HG02763 (cell line): ENCODE results near the gene AATF.

Source experiments
- ATAC-seq: cut with Tn5 transposase; IDR thresholded peaks from one replicate; pipeline ENCODE4 v1.9.1; 2021; ENCODE audit warnings: mild to moderate bottlenecking, moderate library complexity; ENCODE audit not compliant: unreplicated experiment

The AATF gene

GRCh38 chr17:36941265-36942010 is 7.3 kb upstream of the AATF start:
- no peak for ATAC-seq

- ATAC-seq = no peak
These were observed 6.6 kb upstream of the AATF start for GRCh38 chr17:36942019-36942599.

- no peak for ATAC-seq
These were observed 6.1 kb upstream of the AATF start for GRCh38 chr17:36942631-36943125.

GRCh38 chr17:36943250-36944191 is 5.2 kb upstream of the AATF start:
- no peak for ATAC-seq

GRCh38 chr17:36944553-36944952 is 4.2 kb upstream of the AATF start:
- no peak for ATAC-seq

- ATAC-seq = no peak
These were observed 3.6 kb upstream of the AATF start for GRCh38 chr17:36945140-36945539.

GRCh38 chr17:36945959-36946725 is 2.6 kb upstream of the AATF start:
- no peak for ATAC-seq

- ATAC-seq = no peak
These were observed 2.0 kb upstream of the AATF start for GRCh38 chr17:36946726-36947091.

- ATAC-seq = no peak
These were observed 635 bp upstream of the AATF start for GRCh38 chr17:36947922-36948716.

- ATAC-seq = no peak
These were observed 740 bp downstream of the AATF start for GRCh38 chr17:36949461-36949927.

GRCh38 chr17:36950027-36950426 is 1.3 kb downstream of the AATF start:
- ATAC-seq = no peak

- ATAC-seq = no peak
These were observed 2.5 kb downstream of the AATF start for GRCh38 chr17:36951084-36951789.

- no peak for ATAC-seq
These were observed 22.8 kb downstream of the AATF start for GRCh38 chr17:36971508-36971907.

- ATAC-seq = no peak
These were observed 23.5 kb downstream of the AATF start for GRCh38 chr17:36972186-36972700.

- ATAC-seq = no peak
These were observed 24.2 kb downstream of the AATF start for GRCh38 chr17:36972905-36973304.

GRCh38 chr17:36975922-36976515 is 27.3 kb downstream of the AATF start:
- no peak for ATAC-seq

- no peak for ATAC-seq
These were observed 28.3 kb downstream of the AATF start for GRCh38 chr17:36977066-36977465.

GRCh38 chr17:36977568-36977967 is 28.8 kb downstream of the AATF start:
- no peak for ATAC-seq
